GM12878 (cell line): ENCODE results near the gene AHR. TPM values are rescaled to one million over a fixed set of nuclear protein-coding genes. Genes with fewer than 3 reads are reported as not detected.

ENCODE experiments used
- ATAC-seq: fragments of 200-7000 bp; cut with Tn5 transposase; 3 replicates; pipeline ENCODE4 v1.9.1; 2020; ENCODE audit warnings: mild to moderate bottlenecking, moderate library complexity
- BruUV-seq: library from RNA; stranded (reverse); fragments of 400-500 nt; replicated peaks from 2 replicates; lab custom pipeline; 2021; lab: Mats Ljungman, UMichigan
- CTCF ChIA-PET: fragments of 300-600 bp; sonication (Branson Sonifier 250); formaldehyde crosslinking; extraction: SDS; loops from one replicate; lab custom pipeline; 2021; ENCODE audit warnings: inconsistent platforms; lab: Yijun Ruan, JAX
- POLR2A ChIA-PET: fragments of 350-600 bp; formaldehyde crosslinking; extraction: SDS; loops from one replicate; lab custom pipeline; 2021; ENCODE audit warnings: inconsistent platforms; lab: Charles Lee
- RAD21 ChIA-PET: fragments of 300-600 bp; sonication (Branson Sonifier 250); formaldehyde crosslinking; loops from one replicate; lab custom pipeline; 2023; ENCODE audit warnings: antibody characterized with exemption; ENCODE audit not compliant: unreplicated experiment; lab: Charles Lee
- SMC1A ChIA-PET: fragments of 300-600 bp; sonication (Branson Sonifier 250); formaldehyde crosslinking; loops from one replicate; lab custom pipeline; 2023; ENCODE audit not compliant: unreplicated experiment, uncharacterized antibody; lab: Charles Lee
- DNase-seq: peaks from one replicate; pipeline ENCODE4 v3.0.0-alpha.2; 2011; ENCODE audit warnings: low read depth, low spot score
- FAIRE-seq: peaks from 3 replicates; lab custom pipeline; 2011; peaks lifted over from hg19 to GRCh38; lab: Jason Lieb, UNC
- H2AFZ ChIP-seq: 2 replicates; pipeline ENCODE4 v1.6.0; 2011; ENCODE audit warnings: low read depth, low read length, control low read depth; ENCODE audit not compliant: control insufficient read depth
- H3K27ac ChIP-seq: 2 replicates; pipeline ENCODE4 v1.5.1; 2011; ENCODE audit warnings: control low read depth; ENCODE audit not compliant: control insufficient read depth, insufficient read depth
- H3K27me3 ChIP-seq, 2 experiments: replicated peaks in 1 of 2; 2 replicates each; pipeline versions ENCODE4 v1.6.0 to v1.6.1; 2011; ENCODE audit warnings: low read length in 1 of 2; ENCODE audit not compliant: control insufficient read depth in 2 of 2, insufficient read depth in 2 of 2
- H3K36me3 ChIP-seq, 2 experiments: 2 replicates each; pipeline ENCODE4 v1.5.1; 2011; ENCODE audit warnings: low read length in 1 of 2; ENCODE audit not compliant: control insufficient read depth in 2 of 2, insufficient read depth in 2 of 2
- H3K4me1 ChIP-seq: 2 replicates; pipeline ENCODE4 v1.6.1; 2011; ENCODE audit warnings: mild to moderate bottlenecking, low read length, moderate library complexity, mixed read lengths; ENCODE audit not compliant: control insufficient read depth, insufficient read depth
- H3K4me2 ChIP-seq: 2 replicates; pipeline ENCODE4 v1.6.0; 2011; ENCODE audit warnings: control low read depth; ENCODE audit not compliant: control insufficient read depth, insufficient read depth
- H3K4me3 ChIP-seq: fragments of 200-600 bp; sonication (generic); 2 replicates; pipeline ENCODE4 v1.5.1; 2016
- H3K79me2 ChIP-seq: 2 replicates; pipeline ENCODE4 v1.6.0; 2011; ENCODE audit warnings: low read length; ENCODE audit not compliant: control insufficient read depth, insufficient read depth
- H3K9ac ChIP-seq: 2 replicates; pipeline ENCODE4 v1.8.0; 2011; ENCODE audit warnings: low read length, control low read depth, mixed read lengths; ENCODE audit not compliant: control insufficient read depth, insufficient read depth
- H3K9me3 ChIP-seq: replicated peaks from 3 replicates; pipeline ENCODE4 v1.5.1; 2011; ENCODE audit warnings: mild to moderate bottlenecking, low read length; ENCODE audit not compliant: control insufficient read depth, insufficient read depth
- H4K20me1 ChIP-seq: 2 replicates; pipeline ENCODE4 v1.6.0; 2011; ENCODE audit not compliant: control insufficient read depth, insufficient read depth
- RB1 ChIP-seq: fragments of 450-650 bp; formaldehyde crosslinking; IDR thresholded peaks from 2 replicates; pipeline ENCODE4 v1.6.1; 2017; ENCODE audit warnings: mild to moderate bottlenecking, borderline replicate concordance
- TCF7 ChIP-seq: IDR thresholded peaks from 2 replicates; pipeline ENCODE4 v1.6.1; 2014; ENCODE audit warnings: antibody characterized with exemption, borderline replicate concordance
- WGBS: methylation state at CpG from one replicate; pipeline ENCODE4 v1.1.6; 2016; ENCODE audit warnings: low lambda C conversion rate; ENCODE audit not compliant: insufficient replicate concordance, insufficient coverage; ENCODE audit errors: missing lambda C conversion rate; 5-methylcytosine and 5-hydroxymethylcytosine counted together
- in situ Hi-C: fragments of 300-500 bp; cut with MboI; formaldehyde crosslinking; loops from 9 replicates; pipeline ENCODE4 v1.14.3; 2018; ENCODE audit warnings: mixed read lengths
- intact Hi-C: fragments of 100-400 bp; cut with micrococcal nuclease; formaldehyde crosslinking; loops from one replicate; pipeline ENCODE4 v1.14.2; 2022; ENCODE audit not compliant: unreplicated experiment
- polyA plus RNA-seq, 11 experiments: library from polyadenylated mRNA; depleted of rRNA in 4 of 11; unstranded in 6 of 11; stranded (reverse) in 5 of 11; fragments of >200 nt; fragmentation: Nextera tagmentation in 4 of 11; fragmentation: Illumina TruSeq in 1 of 11; extraction: Ambion mirVana in 4 of 11; extraction: Trizol in 1 of 11; gene quantifications; 1 replicate in 1 of 11; 2 replicates in 10 of 11; pipeline versions ENCODE4 v1.2.1 to v1.2.3, GENCODE V29; 2011 to 2016; ENCODE audit warnings: inconsistent platforms in 2 of 11, missing spikeins in 2 of 11, low read depth in 1 of 11
- total RNA-seq, 4 experiments: library from RNA; depleted of rRNA in 3 of 4; stranded (reverse); fragments of >200 nt in 3 of 4; fragmentation: Illumina TruSeq in 1 of 4; extraction: Trizol in 1 of 4; gene quantifications; 2 replicates each; pipeline versions ENCODE4 v1.2.1 to v1.2.3, GENCODE V29; 2013 to 2021
- TF ChIP-seq, protein P1 (sequence below): fragments of 450-650 bp; IDR thresholded peaks from 2 replicates; pipeline ENCODE4 v1.6.1; 2017; ENCODE audit warnings: mild to moderate bottlenecking, moderate library complexity

Gene AHR
- total and polyA plus RNA-seq, 10 of the 15 experiments (the other 5 are each of a cell fraction or from before 2014, with no cell fraction given): 1.7 to 16.9 (median 4.5) TPM

DNA sequence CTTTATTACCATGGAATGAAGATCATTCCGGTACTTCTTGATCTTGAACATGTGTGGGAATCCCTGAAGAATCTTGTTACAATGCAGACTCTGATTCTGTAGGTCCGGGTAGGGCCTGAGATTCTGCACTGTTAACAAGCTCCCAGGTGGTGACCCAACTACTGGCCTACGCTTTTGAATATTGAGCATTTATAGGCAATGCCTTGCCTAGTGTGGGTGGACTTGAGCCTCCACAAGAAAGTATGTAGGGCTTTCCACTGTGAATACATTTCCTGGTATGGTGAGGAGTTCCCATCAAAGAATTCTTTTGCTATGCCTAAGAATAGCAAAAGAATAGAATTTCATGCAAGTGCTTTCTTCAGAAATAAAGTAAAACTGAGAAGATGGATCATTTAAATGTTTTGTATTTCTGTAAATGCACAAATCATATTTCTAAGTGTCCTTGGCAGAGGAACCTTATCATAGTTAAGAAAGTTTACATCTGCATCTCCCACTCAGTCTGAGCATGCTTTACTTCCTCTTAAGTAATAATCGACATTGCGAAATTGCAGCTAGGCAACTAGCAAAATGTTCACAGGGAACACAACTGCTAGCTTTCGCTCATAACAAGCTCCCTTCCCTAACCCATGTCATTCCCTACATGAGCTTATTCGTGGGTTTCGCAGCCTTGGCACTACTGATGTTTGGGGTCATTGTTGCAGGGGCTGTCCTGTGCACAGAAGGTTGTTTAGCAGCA is 71.4 kb downstream of the AHR start:
- H3K27me3 ChIP-seq: no peaks in the 10 kb centered on the region
- no peaks in the 10 kb centered on the region for H3K4me1 ChIP-seq
- H3K4me2 ChIP-seq: no peak overlapping the region
- no peak for ATAC-seq
- RAD21 ChIA-PET: no interaction called here
- TF ChIP-seq, protein P1, sequence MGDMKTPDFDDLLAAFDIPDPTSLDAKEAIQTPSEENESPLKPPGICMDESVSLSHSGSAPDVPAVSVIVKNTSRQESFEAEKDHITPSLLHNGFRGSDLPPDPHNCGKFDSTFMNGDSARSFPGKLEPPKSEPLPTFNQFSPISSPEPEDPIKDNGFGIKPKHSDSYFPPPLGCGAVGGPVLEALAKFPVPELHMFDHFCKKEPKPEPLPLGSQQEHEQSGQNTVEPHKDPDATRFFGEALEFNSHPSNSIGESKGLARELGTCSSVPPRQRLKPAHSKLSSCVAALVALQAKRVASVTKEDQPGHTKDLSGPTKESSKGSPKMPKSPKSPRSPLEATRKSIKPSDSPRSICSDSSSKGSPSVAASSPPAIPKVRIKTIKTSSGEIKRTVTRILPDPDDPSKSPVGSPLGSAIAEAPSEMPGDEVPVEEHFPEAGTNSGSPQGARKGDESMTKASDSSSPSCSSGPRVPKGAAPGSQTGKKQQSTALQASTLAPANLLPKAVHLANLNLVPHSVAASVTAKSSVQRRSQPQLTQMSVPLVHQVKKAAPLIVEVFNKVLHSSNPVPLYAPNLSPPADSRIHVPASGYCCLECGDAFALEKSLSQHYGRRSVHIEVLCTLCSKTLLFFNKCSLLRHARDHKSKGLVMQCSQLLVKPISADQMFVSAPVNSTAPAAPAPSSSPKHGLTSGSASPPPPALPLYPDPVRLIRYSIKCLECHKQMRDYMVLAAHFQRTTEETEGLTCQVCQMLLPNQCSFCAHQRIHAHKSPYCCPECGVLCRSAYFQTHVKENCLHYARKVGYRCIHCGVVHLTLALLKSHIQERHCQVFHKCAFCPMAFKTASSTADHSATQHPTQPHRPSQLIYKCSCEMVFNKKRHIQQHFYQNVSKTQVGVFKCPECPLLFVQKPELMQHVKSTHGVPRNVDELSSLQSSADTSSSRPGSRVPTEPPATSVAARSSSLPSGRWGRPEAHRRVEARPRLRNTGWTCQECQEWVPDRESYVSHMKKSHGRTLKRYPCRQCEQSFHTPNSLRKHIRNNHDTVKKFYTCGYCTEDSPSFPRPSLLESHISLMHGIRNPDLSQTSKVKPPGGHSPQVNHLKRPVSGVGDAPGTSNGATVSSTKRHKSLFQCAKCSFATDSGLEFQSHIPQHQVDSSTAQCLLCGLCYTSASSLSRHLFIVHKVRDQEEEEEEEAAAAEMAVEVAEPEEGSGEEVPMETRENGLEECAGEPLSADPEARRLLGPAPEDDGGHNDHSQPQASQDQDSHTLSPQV: no peak
- no peak for TF ChIP-seq TCF7
- no peak for TF ChIP-seq RB1
- no peaks in the 10 kb centered on the region for H3K9me3 ChIP-seq
- FAIRE-seq: no peak
- POLR2A ChIA-PET: interaction anchor here (0.5 to 1.4 kb wide), 2 partner anchors 33 to 644 kb away, joined by 4 to 5 read pairs; no protein-coding TSS in a partner anchor
- no peak overlapping the region for H3K4me3 ChIP-seq
- in situ Hi-C loops (no loop called here), intact Hi-C loops (no loop called here)
- no peak overlapping the region for H3K27ac ChIP-seq
- BruUV-seq: no TSS peak
- no peaks in the 10 kb centered on the region for H4K20me1 ChIP-seq
- no peaks in the 10 kb centered on the region for H3K36me3 ChIP-seq
- no peaks in the 10 kb centered on the region for H3K79me2 ChIP-seq
- no peak overlapping the region for H2AFZ ChIP-seq
- SMC1A ChIA-PET: interaction anchor here (0.7 to 1.3 kb wide), 4 partner anchors 13 to 127 kb away, joined by 3 to 4 read pairs (median 3); no protein-coding TSS in a partner anchor
- CTCF ChIA-PET: interaction anchor here (2.0 kb wide), 1 partner anchor 68 kb away, joined by 7 read pairs; no protein-coding TSS in a partner anchor
- WGBS: 18% methylated on average over 8 of the region's 8 CpGs
- DNase-seq: no peak
- no peak overlapping the region for H3K9ac ChIP-seq
